HG03139 (cell line): ENCODE data around the gene ZSWIM4.

Source experiments
- ATAC-seq: cut with Tn5 transposase; IDR thresholded peaks from one replicate; pipeline ENCODE4 v1.9.1; 2021; ENCODE audit not compliant: unreplicated experiment

The ZSWIM4 gene

DNA sequence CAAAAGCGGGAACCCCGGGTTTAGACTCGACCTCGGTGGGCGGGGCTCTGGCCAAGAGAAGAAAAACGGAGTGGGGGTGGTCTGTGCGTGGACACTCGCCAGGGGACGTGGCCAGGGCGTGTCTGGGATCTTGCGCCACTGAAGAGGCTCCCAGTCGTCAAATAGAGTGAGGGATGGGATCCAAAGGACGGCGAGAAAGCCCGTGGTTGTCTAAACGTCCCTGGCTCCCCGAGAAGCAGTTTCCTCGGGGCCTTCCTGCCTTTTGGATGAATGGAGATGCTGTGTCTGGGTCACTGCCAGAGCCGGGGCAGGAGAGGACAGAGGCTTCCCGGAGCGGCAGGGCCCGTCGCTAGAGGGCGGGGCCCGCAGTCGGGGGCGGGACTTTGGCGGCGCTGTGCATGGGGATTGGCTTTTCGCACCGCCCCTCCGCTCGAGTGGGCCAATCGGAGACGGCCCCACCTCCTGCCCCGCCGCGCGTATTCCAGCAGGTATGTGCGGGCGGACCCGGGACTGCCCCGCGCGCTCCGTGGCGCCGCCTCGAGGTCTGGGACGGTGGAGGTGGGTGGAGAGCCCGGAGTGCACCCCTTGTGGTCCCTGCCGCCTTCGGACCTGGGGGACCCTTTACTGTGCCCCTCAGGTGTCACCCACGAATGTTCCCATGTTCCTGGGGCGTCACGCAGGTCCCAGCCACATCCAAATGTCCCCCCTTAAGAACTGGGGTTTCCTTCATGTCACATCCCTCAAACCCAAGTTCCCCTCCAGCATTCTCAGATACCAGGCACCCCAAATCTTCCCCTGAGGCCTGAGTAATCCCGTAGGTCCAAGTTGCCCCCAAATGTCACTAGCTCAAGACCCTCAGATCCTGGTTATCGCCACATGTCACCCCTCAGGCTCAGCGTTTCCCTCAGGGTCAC, 38.3 kb downstream of the ZSWIM4 start:
- peak; percentile 67 for ATAC-seq

DNA sequence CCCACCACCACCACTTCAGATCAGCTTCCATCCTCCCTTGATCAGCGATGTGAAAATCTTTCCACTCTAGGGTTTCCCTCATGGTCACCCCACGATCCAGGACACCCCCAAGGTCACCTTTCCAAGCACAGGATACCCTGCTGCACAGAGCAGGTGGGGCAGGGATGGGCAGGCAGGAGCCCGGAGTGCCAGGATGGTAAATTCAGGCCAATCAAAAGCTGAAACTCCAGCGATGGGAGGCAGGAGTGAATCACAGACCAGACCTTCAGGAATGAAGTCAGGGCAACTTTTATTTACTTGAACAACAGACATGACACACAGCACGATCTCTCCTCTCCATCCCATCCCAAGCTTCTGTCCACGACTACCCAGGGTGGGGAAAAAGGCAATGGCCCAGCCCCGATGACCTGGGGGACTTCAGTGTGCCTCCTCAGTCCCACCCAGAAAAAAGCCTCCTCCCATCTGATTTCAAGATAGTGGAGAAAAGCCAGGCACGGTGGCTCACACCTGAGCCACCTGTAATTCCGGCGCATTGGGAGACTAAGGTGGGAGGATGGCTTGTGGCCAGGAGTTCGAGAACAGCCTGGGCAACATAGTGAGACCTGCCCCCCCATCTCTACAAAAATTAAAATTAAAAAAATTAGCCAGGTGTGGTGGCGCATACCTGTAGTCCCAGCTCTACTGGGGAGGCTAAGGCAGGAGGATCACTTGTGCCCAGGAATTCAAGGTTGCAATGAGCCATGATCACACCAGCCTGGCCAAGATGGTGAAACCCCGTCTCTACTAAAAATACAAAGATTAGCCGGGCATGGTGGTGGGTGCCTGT, 39.2 kb downstream of the ZSWIM4 start:
- no peak for ATAC-seq

DNA sequence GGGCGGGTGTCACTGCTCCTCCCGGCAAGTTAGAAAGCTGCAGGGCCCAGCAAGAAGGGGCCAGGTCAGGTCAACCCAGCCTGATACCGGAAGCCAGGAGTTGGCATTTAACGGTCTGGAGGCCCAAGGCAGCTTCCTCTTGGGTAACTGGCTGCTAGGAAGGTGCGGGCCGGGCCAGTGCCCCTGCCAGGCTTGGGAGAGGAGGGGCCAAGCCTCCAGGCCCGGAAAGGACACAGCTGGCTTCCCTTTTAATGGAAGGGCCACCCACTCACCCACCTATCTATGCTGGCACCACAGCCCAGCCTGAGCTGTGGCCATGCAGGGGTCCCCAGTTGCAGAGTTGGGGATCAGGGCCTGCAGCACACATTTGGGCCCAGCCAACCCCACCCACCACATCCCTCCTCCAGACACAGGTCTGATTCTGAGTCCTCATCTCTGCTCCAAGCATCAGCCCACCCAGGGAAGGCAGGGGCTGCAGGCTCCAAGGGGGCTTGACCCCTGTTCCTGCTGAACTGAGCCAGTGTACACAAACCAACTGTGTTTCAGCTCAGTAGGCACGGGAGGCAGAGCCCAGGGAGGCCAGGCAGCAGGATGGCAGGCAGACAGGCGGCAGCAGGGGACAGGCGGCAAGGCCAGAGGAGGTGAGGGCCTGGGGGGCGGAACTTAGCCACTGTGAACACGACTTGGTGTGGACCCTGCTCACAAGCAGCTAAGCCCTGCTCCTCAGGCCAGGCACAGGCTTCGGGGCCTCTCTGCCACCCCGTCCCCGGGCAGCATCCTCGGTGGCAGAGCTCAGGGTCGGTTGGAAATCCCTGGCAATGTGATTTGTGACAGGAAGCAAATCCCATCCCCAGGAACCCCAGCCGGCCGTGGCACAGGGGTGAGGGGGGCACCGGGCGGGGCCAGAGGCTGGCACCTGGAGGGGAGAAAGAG, 40.8 kb downstream of the ZSWIM4 start:
- ATAC-seq: no peak

DNA sequence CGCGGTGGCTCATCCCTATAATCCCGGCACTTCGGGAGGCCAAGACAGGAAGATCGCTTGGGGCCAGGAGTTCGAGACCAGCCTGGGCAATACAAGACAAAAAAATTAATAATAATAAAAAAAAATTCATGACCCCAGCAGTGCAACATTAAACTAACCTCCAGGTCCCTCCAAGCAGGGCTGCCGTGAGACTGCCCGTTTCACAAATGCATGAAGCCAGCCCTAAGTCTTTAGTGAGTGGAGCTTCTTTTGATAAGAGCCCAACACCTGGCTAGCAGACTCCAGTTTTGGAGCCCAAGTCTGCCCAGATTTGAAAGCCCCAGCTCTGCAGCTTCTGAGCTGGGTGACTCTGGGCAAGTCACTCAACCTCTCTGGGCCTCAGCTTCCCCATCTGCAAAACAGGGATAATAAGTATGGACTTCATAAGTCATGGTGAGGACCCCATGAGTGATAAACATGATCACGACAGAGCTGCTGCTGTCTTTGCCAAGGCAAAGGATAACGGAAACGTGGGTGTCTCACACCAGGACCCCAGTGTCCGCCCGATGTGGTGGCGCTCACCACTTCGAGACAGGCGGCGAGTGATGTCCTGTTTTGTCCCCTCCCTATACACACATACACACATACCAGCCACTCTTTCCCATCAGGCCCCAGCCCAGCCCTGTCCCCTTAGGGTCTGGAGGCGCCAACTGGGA, 43.3 kb downstream of the ZSWIM4 start:
- no peak for ATAC-seq

DNA sequence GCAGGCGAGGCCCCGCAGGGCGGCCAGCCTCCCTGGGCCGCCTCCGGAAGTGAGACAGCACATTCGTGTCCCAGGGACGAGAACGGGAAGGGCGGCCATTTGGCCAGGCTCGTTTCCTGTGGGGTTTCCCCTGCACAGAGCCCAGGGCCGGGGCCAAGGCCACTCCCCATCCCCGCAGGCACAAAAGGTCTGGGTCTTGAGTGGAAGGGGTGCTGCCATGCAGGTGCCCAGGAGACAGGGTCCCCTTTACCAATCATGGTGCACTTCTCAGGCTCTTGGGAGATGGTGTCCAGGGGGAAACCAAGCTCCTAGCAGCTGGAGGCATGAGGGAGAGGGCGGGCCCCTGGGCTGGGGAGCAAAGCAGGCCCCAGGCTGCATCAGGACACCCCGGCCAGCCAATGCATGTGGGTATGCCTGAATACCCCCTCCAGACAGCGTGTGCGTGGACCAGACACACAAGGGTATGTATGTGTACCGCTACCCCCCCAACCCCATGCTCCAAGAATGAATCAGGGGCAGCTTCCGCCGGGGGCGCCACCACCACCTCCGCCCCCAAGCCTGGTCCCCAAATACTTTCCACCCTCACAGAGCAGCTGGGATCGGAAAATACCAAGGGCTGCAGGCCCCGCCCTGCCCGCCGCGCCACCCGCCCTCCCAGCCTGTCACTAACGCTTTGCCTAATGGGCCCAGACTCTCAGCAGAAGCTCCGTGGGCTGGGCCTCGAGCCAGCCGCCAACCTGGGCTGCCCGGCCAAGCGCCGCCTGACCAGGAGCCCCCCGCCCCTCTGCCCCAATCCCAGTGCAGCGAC, 44.1 kb downstream of the ZSWIM4 start:
- ATAC-seq: peak; percentile 33

DNA sequence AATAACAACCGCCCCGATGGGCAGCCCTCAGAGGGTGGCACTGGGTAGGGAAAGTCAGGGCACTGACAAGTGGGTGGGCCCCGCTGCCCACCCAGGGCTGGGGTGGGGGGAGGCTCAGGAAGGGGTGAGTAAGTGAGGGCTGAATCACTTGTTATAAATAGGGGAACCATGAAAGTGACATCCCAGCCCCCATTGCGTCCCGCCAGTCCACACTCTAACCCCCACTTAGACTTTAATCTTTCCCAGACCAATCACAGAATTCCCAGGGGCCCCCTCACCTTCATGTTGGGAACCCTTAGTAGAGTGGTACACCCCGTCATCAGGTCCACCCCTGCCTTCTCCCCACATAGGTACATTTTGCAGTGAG, 44.7 kb downstream of the ZSWIM4 start:
- no peak for ATAC-seq

DNA sequence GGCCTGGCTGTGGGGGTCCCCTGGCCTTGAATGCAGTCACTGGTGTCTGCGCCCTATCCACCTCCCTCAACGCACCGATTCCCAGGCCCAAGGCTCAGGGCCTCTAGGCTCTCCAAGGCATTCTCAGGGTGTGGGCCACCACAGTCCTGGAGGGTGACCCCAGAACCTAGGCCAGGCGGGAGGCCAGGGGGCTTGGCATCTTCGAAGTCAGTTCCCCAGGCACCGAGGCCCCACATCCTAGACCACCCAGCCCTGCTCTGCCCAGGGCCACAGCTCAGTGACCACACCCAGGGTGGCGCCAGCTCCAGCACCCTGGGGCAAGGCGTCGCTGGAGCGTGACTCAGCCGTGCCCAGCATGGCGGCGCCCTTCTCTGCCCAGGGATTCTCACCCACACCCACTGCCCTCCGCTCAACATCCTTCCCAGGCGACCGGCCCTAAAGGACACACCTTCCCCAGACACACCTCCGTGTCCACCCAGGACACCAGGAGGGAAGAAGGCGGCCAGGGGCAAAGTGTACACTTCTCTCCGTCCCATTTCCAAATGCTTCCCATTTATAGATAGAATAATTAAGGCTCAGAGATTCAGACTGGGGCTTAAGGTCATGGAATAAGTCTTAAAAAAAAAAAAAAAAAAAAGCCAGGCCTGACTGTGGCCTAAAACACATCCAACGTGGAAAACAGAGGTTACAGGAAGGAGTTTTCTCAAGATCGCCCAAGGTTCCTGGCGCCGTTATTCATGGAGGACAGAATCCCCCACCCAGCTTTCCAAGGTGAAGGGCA, 45.3 kb downstream of the ZSWIM4 start:
- no peak for ATAC-seq

DNA sequence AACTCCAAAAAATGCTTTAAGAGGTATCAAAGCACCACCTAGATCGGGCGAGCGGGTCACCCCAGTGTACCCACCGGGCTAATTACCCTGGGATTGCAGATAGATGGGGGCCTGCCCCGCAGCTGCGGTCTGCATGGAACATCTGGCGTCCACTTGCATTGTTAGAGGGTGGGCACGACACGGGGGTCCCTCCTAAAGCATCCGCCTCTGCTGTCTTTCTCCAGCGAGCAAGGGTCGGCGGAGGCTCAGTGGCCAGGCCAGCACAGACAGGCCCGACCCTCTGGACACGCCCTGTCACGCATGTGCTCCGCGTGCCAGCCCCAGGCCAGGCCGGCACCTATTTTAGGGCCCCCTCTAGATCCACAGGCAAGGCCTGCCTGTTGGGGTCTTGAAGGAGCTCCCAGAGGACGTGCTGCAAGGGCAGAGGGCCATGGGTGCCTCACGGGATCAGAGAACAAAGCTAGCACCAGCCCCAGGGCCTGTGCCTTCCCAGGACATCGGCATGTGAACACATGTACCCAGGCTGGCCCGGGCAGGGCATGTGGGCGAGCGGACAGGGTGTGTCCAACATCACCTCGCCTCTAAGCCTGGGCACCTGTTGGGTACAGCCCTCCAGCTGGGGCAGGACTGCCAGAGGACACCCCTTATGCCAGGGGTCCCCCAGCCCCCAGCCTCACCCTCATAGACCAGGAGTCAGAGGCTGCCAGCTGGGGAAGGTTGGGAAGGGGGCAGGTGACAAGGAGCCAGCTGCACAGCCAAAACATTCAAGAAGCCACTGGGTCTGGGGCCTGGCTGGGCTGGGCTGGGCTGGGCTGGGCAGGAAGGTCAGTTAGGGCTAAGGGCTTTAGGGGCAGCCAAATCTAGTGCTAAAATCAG, 46.1 kb downstream of the ZSWIM4 start:
- no peak for ATAC-seq

DNA sequence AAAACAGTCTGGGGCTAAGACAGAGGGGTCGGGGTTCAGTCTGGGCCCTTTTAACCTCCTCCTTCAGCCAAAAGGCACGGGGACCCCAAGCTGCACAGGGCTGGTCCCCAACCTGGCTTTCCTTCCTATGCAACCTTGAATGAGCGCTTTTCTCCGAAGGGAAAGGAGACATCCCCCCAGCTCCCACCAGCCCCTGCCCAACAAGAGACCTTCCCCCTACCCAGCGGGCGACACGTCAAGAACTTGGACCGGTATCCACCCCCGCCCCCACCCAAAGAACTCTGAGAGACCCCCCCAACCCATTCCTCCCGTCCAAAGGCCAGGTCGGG, 46.7 kb downstream of the ZSWIM4 start:
- no peak for ATAC-seq

DNA sequence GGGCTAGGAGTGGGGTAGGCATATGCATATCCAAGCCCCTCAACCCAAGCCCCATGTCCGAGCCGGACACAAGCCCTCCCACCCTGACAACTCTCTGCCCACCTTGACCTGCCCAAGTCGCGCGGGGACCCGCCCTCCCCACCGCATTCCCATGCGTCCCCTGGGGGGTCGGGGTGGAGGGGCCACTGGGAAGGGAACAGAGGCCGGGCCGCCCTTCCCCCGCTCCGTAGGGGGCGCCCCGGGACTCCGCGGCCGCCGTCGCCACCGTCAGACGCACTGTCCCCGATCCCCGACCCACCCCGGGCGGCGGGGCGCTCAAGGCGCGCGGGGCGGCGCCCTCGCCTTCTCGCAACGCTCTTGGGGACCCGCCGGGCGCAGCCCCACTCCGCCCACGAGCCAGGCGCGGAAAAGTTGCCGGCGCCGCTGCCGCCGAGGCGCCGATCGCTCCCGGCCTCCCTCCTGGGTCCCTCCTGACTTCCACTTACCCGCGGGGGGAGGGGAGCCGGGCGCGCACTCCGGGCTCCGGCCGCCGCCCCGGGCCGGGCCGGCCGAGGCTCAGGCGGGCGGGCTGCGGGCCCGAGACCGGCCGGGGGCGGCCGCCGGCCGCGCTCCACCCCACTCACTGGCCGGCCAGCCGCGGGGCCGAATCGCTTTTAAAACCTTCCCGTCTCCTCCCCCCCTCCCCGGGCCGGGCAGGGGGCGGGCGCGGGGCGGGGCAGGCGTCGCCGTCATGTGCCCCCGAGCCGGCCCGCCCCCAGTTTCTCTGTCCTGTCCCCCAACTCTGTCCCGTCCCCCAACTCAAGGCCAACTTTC, 47.3 kb downstream of the ZSWIM4 start:
- no peak for ATAC-seq

DNA sequence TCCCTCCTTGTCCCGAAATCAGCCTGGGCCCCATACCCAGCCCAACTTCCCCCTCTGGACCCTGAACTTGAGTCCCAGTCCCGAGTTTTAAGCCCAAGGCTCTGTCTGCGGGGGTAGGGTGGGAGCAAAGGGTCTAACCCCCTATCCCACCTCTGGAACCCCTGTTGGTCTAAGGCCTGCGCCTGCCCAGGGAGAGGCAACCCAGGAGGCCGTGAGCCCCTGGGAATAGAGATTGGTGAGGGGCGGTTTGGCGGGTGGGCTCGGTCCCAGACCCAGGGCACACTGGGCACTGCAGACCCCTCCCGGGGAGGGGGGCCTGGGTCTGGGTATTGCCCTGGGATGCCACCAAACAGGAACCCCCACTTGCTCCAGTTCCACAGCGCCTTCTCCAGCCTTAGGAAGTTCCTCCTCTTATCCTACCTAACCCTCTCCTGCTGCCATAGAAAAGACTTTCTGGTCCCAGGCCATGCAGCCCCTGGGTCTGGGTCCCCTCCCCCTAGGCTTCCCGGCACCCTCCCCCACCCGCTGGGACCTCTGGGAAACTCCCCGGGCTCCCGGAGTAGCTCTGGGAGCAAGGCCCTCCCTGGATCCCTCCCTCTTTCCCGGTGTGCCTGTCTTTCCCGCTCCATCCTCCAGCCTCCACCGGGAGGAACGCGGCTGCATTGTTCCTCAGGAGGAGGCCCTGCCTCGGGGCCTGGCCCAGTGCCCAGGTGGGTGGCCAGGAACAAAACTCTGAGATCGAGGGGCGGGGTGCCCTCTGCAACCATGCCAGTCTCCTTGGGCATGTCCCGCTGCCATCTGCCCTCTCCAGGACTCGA, 48.1 kb downstream of the ZSWIM4 start:
- no peak for ATAC-seq

DNA sequence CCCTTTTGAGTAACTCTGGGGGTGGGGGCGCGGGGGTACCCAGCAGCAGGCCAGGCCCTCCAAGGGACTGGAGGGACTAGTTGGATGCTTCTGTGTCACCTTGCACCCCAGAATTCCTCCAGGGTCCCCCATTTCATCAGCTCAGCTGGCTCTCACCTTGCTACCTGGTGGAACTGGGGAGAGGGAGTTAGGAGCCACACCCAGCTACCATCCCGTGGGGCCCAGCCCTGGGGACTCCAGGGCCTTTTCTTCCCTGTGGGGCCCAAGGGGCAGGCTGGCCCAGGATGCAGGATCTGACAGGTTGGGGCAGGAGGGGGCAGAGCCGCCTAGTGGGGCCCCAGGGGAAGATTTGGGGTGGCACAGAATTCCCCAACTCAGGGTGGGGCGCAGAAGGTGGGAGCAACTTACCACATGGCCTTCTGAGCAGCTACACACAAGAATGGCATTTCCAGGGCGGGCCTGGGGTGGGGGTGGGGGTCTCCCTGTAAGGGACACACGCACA, 48.9 kb downstream of the ZSWIM4 start:
- no peak for ATAC-seq

DNA sequence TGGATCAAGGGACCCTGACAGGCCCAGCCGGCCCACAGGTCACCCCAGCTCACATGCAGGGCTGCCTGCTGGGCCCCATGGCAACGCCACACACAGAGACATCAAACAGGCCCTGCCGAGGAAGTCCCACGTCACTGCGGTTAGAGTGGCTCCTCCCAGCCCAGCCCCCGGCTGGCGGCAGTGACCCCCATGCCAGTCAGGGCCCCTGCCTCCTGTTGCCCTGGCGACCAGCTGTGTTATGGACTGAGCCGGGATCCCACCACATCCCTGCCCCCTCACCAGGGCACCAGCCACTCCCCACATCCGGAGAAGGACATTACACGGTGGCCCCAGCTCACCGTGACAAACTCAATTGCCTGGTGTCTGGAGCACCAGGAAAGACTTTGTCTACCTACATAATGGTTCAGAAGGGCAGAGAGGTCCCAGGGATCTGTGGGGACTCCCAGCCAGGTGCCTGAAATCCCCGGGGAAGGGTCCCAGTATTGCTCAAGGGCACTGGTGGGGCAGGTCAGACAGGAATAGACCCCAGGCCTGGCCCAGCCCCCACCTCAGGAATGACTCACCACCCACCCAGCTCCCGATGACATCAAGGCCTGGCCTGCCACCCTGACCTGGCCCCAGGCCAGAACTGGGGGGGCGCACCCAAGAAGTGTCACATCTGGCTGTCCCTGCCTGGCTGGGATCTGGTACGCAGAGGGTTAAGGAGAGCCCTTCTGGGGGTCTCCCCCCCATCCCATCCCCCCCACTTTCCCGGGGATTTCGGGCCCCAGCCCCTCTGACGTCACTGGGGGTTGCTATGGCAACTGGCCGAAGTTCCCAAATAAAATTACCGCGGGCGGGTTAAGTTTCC, 51.5 kb downstream of the ZSWIM4 start:
- ATAC-seq: peak; percentile 43

DNA sequence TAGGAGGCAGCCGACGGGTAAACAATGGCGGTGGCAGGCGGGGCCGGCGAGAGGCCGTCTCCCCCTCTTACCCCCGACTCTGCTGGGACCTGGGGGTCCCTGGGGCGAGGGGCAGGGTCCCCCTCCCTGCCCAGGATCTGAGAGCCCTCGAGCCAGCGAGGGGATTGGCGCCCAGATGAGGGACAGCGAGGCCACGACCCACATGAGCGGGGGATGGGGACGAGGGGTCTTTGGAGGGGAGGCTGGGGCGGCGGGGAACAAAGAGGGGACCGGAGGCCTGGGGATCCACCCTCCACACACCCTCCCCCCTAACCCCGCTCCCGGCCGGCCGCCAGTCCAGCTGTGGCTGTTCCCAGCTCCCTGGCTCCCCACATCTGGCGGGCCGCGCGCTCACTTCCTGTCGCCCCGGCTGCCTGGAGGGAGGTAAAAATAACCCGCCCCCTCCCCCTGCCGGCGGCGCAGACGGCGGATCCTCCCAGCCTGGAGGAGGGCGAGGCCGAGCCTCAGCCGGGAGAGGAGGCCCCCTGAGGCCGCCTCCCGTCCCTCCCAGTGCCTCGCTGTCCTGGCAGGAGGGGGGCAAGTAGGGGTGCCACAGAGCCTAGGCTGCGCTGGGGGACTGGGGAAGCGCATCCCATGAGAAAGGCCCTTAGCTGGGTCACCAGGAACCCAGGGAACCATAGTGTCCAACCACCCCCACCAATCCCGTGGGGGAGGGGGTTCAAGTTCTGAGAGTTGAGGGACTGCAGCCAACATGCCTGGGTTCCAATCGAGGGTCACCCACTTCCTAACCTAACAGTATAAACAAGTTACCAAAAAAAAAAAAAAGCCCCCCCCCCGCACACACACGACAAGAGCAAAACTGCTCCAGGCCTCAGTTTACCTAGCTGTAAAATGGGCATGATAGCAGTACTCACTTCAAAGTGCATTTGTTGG, 52.4 kb downstream of the ZSWIM4 start:
- ATAC-seq: no peak
